Parathyroid adenoma (tissue), 2 donors: ENCODE measurements around the gene PDCL3.

Experiments
- H2AFZ ChIP-seq: fragments of 300-600 bp; sonication (generic); one replicate; pipeline ENCODE4 v1.7.0; 2017; ENCODE audit warnings: antibody characterized with exemption, mild to moderate bottlenecking
- H3K27ac ChIP-seq: fragments of 300-600 bp; sonication (generic); one replicate; pipeline ENCODE4 v1.7.0; 2017
- H3K27me3 ChIP-seq: fragments of 300-600 bp; sonication (generic); one replicate; pipeline ENCODE4 v1.7.0; 2017; ENCODE audit warnings: low read length; ENCODE audit not compliant: control insufficient read depth, insufficient read depth
- H3K36me3 ChIP-seq: fragments of 300-600 bp; sonication (generic); one replicate; pipeline ENCODE4 v1.7.0; 2017; ENCODE audit warnings: low read length; ENCODE audit not compliant: control insufficient read depth, insufficient read depth
- H3K4me1 ChIP-seq: fragments of 300-600 bp; sonication (generic); one replicate; pipeline ENCODE4 v1.7.0; 2017; ENCODE audit warnings: control low read depth
- H3K4me2 ChIP-seq: fragments of 300-600 bp; sonication (generic); one replicate; pipeline ENCODE4 v1.7.0; 2017; ENCODE audit warnings: low read length
- H3K4me3 ChIP-seq: fragments of 300-600 bp; sonication (generic); one replicate; pipeline ENCODE4 v1.7.0; 2017; ENCODE audit warnings: low read depth, low read length
- H3K79me2 ChIP-seq: fragments of 300-600 bp; sonication (generic); one replicate; pipeline ENCODE4 v1.7.0; 2017; ENCODE audit warnings: control low read depth
- H3K9ac ChIP-seq: fragments of 300-600 bp; sonication (generic); one replicate; pipeline ENCODE4 v1.7.0; 2017; ENCODE audit warnings: mild to moderate bottlenecking
- H3K9me3 ChIP-seq: fragments of 300-600 bp; sonication (generic); one replicate; pipeline ENCODE4 v1.7.0; 2017; ENCODE audit warnings: low read length; ENCODE audit not compliant: control insufficient read depth
- CTCF ChIP-seq: fragments of 300-600 bp; sonication (generic); IDR thresholded peaks from one replicate; pipeline ENCODE4 v1.7.0; 2017; ENCODE audit warnings: antibody characterized with exemption, mild to moderate bottlenecking
- donor health status: primary hyperparathyroidism.

PDCL3 gene

DNA sequence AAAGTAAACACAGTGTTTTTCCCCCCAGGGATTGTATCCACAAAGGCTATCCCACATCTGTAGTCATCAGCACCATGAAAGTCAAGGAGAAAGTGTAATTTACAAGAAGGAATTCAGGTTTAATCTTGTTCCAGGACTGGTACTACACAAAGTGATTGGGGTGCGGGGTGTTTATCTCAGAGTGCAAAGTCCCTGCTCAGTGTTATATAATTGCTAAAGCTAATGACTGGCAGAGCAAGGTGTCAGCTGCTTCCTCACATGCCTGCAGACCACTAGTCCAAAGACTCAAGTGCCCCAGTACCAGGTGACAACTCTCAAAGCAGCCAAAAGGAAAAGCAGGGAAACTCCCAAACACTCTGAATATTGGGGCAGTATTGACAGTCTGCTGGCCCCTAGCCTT lies 40.4 kb upstream of the PDCL3 start:
- Histone ChIP-seq H3K27me3 (no peaks in the 10 kb centered on the region), H3K36me3 (no peaks in the 10 kb centered on the region), H3K4me1 (no peaks in the 10 kb centered on the region), H2AFZ (no peak overlapping the region), H3K9me3 (no peaks in the 10 kb centered on the region), H3K27ac (no peak overlapping the region), H3K9ac (no peak overlapping the region), H3K4me2 (no peak overlapping the region), H3K4me3 (no peak overlapping the region), H3K79me2 (no peaks in the 10 kb centered on the region)
- no peak for TF ChIP-seq CTCF

- H3K4me2 ChIP-seq: no peak overlapping the region
- no peaks in the 10 kb centered on the region for H3K9me3 ChIP-seq
- no peaks in the 10 kb centered on the region for H3K36me3 ChIP-seq
- no peaks in the 10 kb centered on the region for H3K79me2 ChIP-seq
- H3K4me1 ChIP-seq: no peaks in the 10 kb centered on the region
- H3K4me3 ChIP-seq: no peak overlapping the region
- no peaks in the 10 kb centered on the region for H3K27me3 ChIP-seq
- H3K9ac ChIP-seq: no peak overlapping the region
- H3K27ac ChIP-seq: no peak overlapping the region
- no peak overlapping the region for H2AFZ ChIP-seq
- TF ChIP-seq CTCF: no peak
These were observed 38.5 kb upstream of the PDCL3 start for GRCh38 chr2:100524331-100524730.

- TF ChIP-seq CTCF: no peak
- Histone ChIP-seq H3K36me3 (no peaks in the 10 kb centered on the region), H2AFZ (no peak overlapping the region), H3K79me2 (no peaks in the 10 kb centered on the region), H3K27ac (no peak overlapping the region), H3K4me2 (no peak overlapping the region), H3K4me1 (no peaks in the 10 kb centered on the region), H3K4me3 (no peak overlapping the region), H3K9me3 (no peaks in the 10 kb centered on the region), H3K9ac (no peak overlapping the region), H3K27me3 (no peaks in the 10 kb centered on the region)
These were observed 35.9 kb upstream of the PDCL3 start for GRCh38 chr2:100526868-100527267.

- Histone ChIP-seq H3K27ac (no peak overlapping the region), H3K9ac (no peak overlapping the region), H3K36me3 (no peaks in the 10 kb centered on the region), H3K4me3 (no peak overlapping the region), H3K9me3 (no peaks in the 10 kb centered on the region), H3K4me1 (no peaks in the 10 kb centered on the region), H2AFZ (no peak overlapping the region), H3K79me2 (no peaks in the 10 kb centered on the region), H3K27me3 (no peaks in the 10 kb centered on the region), H3K4me2 (no peak overlapping the region)
- TF ChIP-seq CTCF: no peak
These were observed 35.3 kb upstream of the PDCL3 start for GRCh38 chr2:100527440-100528015.

DNA sequence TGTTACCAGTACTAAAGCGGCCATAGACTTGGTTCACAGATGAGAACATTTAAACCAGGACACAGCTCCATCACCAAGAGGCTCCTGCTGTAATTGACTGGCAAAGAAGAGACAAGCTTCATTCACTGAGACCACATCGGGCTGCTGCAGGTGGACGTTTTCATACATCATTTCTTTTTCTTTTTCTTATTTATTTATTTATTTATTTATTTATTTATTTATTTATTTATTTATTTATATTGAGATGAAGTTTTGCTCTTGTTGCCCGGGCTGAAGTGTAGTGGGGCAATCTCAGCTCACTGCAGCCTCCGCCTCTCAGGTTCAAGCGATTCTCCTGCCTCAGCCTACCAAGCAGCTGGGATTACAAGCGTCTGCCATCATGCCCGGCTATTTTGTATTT lies 33.6 kb upstream of the PDCL3 start:
- Histone ChIP-seq H2AFZ (no peak overlapping the region), H3K9me3 (no peaks in the 10 kb centered on the region), H3K79me2 (no peaks in the 10 kb centered on the region), H3K27ac (no peak overlapping the region), H3K4me1 (no peaks in the 10 kb centered on the region), H3K4me2 (no peak overlapping the region), H3K36me3 (no peaks in the 10 kb centered on the region), H3K27me3 (no peaks in the 10 kb centered on the region), H3K4me3 (no peak overlapping the region), H3K9ac (no peak overlapping the region)
- no peak for TF ChIP-seq CTCF
